Measurements from ENCODE around the gene CHST7.

GRCh38 chrX:46617906-46618305 is 44.3 kb downstream of the CHST7 start:
- TF ChIP-seq CTCF (IDR thresholded peaks at IDR 0.05; ENCODE audit: low read depth, low read length, missing input control) (no peak), FOXA2 (IDR thresholded peaks at IDR 0.05) (no peak), MAX (IDR thresholded peaks at IDR 0.05) (no peak), RAD21 (IDR thresholded peaks at IDR 0.05) (no peak)

Measured in liver (tissue), 3 donors.